Nephron (organoid): ENCODE results near the gene EMID1.

Experiments
- H3K27ac Mint-ChIP-seq, 3 experiments: 2 replicates each; pipeline ENCODE4 v1.8.0; 2020; ENCODE audit warnings: mixed read lengths in 3 of 3, mild to moderate bottlenecking in 2 of 3, moderate library complexity in 1 of 3
- H3K27me3 Mint-ChIP-seq: 2 replicates; pipeline ENCODE4 v1.8.0; 2021; ENCODE audit warnings: low read depth, mild to moderate bottlenecking, moderate library complexity, mixed read lengths
- H3K36me3 Mint-ChIP-seq: 2 replicates; pipeline ENCODE4 v1.8.0; 2020; ENCODE audit warnings: low read depth, mixed read lengths
- H3K4me1 Mint-ChIP-seq: 2 replicates; pipeline ENCODE4 v1.8.0; 2020; ENCODE audit warnings: mixed read lengths
- H3K4me3 Mint-ChIP-seq, 3 experiments: 2 replicates each; pipeline ENCODE4 v1.8.0; 2020; ENCODE audit warnings: mild to moderate bottlenecking in 3 of 3, mixed read lengths in 3 of 3, moderate library complexity in 2 of 3
- H3K9me3 Mint-ChIP-seq: 2 replicates; pipeline ENCODE4 v1.8.0; 2020; ENCODE audit warnings: mixed read lengths
- TF ChIP-seq, protein P1 (sequence below), 3 experiments: fragments of 200-600 bp; sonication (generic); IDR thresholded peaks; one replicate each; pipeline ENCODE4 v1.5.0; 2021; ENCODE audit warnings: antibody characterized with exemption in 3 of 3; ENCODE audit not compliant: unreplicated experiment in 3 of 3

Gene EMID1

DNA sequence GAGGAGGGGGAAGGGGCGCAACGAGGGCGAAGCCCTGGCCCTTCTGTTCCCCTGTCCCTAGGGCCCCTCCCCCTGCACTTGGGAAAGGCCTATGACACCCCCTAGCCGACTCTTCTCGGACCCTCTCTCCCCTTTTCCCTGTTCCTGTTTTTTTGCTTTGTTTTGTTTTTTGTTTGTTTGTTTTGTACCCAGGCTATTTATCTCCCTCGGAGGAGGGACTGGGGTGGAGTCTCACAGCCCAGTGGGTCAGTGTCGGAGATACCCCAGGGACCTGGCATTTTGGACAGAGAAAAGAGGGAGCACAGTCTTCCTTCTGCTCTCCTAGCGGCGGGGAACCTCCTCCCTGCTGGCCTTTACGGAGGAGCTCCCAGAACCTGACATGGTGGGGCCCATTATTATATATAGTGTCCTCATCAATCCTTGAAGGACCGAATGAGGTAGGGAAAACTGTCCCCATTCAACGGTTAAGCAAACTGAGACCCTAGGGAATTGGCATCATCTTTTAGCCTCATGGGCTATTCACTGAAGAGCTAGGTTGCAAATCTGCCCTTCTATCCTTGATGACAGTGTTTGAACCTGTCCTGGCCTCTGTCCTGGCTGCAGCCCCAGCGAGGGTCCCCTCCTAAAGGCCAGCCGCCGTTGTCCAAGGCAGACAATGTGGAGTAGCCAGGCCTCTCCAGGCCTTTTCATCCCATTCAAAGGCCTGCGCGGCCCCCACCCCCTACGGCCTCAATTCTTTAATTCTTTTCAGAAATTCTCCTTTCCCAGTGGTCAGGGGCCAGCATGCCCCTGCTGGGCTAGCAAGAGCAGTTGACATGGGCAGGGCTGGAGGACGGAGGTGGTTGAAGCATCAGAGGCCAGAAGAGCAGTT lies 911 bp downstream of the EMID1 start:
- no peaks in the 10 kb centered on the region for H3K9me3 Mint-ChIP-seq
- peak overlapping the region; percentile 89 to 92 (median 91) for H3K4me3 Mint-ChIP-seq
- H3K27me3 Mint-ChIP-seq: peaks cover 9% of the 10 kb centered on the region
- peak overlapping the region; percentile 64 to 72 (median 67) for H3K27ac Mint-ChIP-seq
- TF ChIP-seq, protein P1, sequence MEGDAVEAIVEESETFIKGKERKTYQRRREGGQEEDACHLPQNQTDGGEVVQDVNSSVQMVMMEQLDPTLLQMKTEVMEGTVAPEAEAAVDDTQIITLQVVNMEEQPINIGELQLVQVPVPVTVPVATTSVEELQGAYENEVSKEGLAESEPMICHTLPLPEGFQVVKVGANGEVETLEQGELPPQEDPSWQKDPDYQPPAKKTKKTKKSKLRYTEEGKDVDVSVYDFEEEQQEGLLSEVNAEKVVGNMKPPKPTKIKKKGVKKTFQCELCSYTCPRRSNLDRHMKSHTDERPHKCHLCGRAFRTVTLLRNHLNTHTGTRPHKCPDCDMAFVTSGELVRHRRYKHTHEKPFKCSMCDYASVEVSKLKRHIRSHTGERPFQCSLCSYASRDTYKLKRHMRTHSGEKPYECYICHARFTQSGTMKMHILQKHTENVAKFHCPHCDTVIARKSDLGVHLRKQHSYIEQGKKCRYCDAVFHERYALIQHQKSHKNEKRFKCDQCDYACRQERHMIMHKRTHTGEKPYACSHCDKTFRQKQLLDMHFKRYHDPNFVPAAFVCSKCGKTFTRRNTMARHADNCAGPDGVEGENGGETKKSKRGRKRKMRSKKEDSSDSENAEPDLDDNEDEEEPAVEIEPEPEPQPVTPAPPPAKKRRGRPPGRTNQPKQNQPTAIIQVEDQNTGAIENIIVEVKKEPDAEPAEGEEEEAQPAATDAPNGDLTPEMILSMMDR (IDR thresholded peaks at IDR 0.05; ENCODE audit: unreplicated experiment in 3 of 3): no peak
- peaks cover 23% of the 10 kb centered on the region for H3K4me1 Mint-ChIP-seq
- no peaks in the 10 kb centered on the region for H3K36me3 Mint-ChIP-seq

DNA sequence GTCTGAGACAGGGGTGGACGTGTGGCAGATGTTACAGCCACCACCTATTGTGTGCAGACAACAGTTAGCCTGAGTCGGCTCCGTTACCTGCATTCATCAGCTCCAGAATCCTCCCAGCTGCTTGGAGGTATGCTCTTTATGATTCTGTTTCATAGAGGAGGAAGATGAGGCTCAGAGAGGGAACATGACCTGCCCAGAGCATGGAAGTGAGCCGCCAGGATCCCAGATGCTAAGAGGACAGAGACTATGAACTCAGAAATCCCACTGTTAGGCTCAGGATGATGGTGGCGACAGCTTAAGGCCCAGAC lies 1.5 kb downstream of the EMID1 start:
- peak overlapping the region; percentile 33 to 64 (median 61) for H3K27ac Mint-ChIP-seq
- no peaks in the 10 kb centered on the region for H3K9me3 Mint-ChIP-seq
- peak overlapping the region; percentile 89 to 92 (median 91) for H3K4me3 Mint-ChIP-seq
- H3K4me1 Mint-ChIP-seq: peaks cover 17% of the 10 kb centered on the region
- H3K36me3 Mint-ChIP-seq: no peaks in the 10 kb centered on the region
- TF ChIP-seq, protein P1 (IDR thresholded peaks at IDR 0.05; ENCODE audit: unreplicated experiment in 3 of 3): no peak
- peaks cover 9% of the 10 kb centered on the region for H3K27me3 Mint-ChIP-seq

DNA sequence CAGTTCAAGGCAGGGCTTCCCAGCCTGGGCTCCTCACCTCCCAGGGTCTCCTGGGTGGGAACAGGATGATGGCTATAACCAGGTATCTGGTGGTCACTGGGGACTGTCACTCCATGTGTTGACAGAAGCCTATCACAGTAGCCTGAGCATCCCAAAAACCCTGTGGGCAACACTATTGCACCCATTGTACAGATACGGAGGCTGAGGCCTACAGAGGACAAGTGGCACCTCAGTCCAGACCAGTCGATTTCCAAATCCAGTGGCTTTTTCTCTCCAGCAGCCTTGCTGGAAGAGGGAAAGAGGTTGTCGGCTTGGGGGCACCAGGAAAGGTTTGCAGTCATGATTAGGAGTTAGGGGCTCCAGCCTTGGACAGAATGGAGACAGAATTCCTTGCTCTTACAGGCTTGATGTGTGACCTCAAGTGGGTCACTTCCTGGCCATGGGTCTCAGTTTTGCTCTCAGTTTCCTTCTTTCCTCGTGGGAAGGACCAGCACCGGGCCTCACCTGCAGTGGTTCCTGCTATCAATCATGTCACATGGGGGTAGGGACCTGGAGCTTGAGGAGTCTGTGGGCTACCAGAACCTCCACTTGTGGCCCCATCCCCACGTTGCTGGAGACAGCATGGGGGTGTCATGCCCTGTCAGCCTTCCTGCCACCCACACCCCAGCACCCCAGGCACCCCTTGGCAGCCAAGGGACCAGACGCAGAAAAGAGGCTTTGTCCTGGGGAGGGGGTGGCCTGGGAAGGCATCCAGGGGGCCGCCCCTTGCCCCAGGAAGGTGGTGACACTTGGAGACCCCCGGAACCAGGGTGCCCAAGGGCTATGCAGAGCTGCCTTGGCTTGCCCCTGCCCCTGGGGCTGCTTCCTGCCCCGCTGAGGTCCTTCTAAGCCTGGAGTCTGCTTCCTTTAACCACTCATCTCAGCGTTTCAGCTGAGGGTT lies 2.1 kb downstream of the EMID1 start:
- Mint-ChIP-seq H3K9me3 (no peaks in the 10 kb centered on the region), H3K27ac (peak overlapping the region in 2 of 3 experiments; percentile 64 to 67), H3K4me1 (peaks cover 11% of the 10 kb centered on the region), H3K4me3 (peak overlapping the region; percentile 89 to 92 (median 91)), H3K36me3 (no peaks in the 10 kb centered on the region), H3K27me3 (peaks cover 9% of the 10 kb centered on the region)
- TF ChIP-seq, protein P1 (IDR thresholded peaks at IDR 0.05; ENCODE audit: unreplicated experiment in 3 of 3): no peak

DNA sequence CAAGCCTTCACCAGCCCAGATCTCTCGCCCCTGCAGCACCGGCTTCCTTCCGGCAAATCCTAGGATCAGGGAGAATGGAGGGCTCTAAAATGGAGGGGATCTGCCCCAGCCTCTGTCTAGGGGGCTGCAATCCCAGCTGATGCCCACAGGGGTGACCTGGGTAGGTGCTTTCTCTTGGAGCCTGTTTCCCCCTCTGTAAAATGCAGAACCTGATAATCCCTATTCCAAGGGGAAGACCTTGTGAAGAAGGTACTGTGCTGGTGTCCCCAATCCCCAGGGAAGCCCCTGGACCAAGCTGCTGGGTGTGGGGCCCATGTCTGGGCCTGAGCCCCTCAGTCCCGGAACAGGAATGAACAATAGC lies 2.8 kb downstream of the EMID1 start:
- Mint-ChIP-seq H3K9me3 (no peaks in the 10 kb centered on the region), H3K27me3 (peaks cover 9% of the 10 kb centered on the region), H3K4me3 (peak overlapping the region; percentile 22 to 65 (median 55)), H3K4me1 (peaks cover 11% of the 10 kb centered on the region), H3K36me3 (no peaks in the 10 kb centered on the region), H3K27ac (peak overlapping the region in 1 of 3 experiments; percentile 67)
- TF ChIP-seq, protein P1 (IDR thresholded peaks at IDR 0.05; ENCODE audit: unreplicated experiment in 3 of 3): peak in 1 of 3 experiments; percentile 7

DNA sequence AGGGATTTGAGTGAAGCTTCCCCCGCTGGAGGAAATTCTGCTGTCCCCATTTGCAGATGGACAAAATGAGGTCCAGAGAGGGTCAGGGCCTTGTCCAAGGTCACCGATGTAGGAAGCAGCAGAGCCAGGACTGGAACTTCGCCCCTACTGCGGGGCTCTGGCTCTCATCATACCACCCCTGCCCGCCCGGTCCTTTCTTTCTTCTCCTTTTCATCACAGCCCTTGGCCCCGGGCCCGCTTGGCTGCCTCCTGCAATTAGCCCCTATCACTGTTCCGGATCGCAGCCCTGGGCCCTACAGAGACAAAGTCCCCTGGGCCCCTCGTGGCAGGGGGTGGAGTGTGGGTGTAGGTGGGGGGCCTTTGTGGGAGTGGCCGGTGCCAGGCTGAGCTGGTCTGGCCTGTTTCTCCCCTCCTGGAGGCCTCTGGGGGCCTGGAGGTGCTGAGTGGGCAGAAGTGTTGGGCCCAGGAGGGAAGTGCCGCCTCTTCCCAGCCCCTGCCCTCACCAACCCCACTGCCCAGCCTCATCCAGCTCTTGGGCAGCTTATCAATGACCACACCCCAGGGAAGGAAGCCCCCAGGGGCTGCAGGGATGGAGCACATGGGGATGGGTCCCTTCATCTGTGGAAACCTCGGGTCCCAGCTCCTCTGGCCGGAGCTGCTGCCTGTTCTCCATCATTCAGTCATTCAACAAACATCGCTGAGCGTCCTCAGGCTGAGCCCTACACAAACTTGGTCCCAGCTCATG lies 3.4 kb downstream of the EMID1 start:
- TF ChIP-seq, protein P1 (IDR thresholded peaks at IDR 0.05; ENCODE audit: unreplicated experiment in 3 of 3): no peak
- H3K4me3 Mint-ChIP-seq: peak overlapping the region in 2 of 3 experiments; percentile 21 to 40
- H3K9me3 Mint-ChIP-seq: no peaks in the 10 kb centered on the region
- H3K27ac Mint-ChIP-seq: peak overlapping the region in 2 of 3 experiments; percentile 19 to 67
- H3K27me3 Mint-ChIP-seq: peaks cover 11% of the 10 kb centered on the region
- H3K4me1 Mint-ChIP-seq: peaks cover 11% of the 10 kb centered on the region
- no peaks in the 10 kb centered on the region for H3K36me3 Mint-ChIP-seq
